NCI-H1417 (cell line): Measurements from ENCODE around the gene TRIM27.
"Not testable (repeated sequence)": the region's sequence is repeated elsewhere in the genome, so short reads cannot be mapped to it uniquely, and the experiment has no call there.

Experiments used
- DNase-seq, 3 experiments: peaks; one replicate each; lab custom pipeline; 2025; lab: John Stamatoyannopoulos, UW

The TRIM27 gene

GRCh38 chr6:28864326-28864923 is 59.4 kb downstream of the TRIM27 start:
- no peak for DNase-seq

GRCh38 chr6:28863604-28864325 is 60.0 kb downstream of the TRIM27 start:
- peak; percentile 76 to 92 (median 82) for DNase-seq

- DNase-seq, result no peak
Measured at GRCh38 chr6:28862077-28862476, 61.7 kb downstream of the TRIM27 start.

DNA sequence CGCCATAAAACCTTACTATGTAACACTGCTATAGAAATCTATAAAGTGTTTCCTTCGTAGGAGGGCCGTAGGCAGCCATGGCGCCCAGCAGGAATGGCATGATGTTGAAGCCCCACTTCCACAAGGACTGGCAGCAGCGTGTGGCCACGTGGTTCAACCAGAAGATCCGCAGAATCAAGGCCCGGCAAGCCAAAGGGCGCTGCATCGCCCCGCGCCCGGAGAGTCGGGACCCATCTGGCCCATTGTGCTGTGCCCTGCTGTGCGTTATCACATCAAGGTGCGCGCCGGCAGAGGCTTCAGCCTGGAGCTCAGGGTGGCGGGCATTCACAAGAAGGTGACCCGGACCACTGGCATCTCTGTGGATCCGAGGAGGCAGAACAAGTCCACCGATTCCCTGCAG is 62.4 kb downstream of the TRIM27 start:
- no peak for DNase-seq

GRCh38 chr6:28860581-28860980 is 63.2 kb downstream of the TRIM27 start:
- DNase-seq, result no peak

- no peak for DNase-seq
Measured at GRCh38 chr6:28858963-28859362, 64.8 kb downstream of the TRIM27 start.

DNA sequence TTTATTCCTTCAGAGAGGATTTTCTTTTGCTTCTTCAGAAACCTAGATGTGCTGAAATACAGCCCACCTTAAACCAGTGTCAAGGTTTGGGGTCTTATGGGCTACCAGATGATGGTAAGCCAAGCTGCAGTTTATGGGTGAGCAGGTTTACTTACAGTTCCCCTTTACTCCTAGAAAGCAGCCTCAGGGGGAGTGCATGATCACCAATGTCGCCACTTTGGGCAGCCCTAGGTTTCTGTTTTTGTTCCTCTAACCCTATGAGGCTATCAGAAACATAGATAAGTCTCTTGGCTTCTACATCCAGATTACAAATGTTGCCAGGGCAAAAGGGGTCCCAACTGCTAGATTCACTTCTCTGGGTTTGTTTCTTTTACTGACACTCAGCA is 67.2 kb downstream of the TRIM27 start:
- DNase-seq, result no peak

- DNase-seq, result not testable (repeated sequence)
Measured at GRCh38 chr6:28854405-28854804, 69.4 kb downstream of the TRIM27 start.
